ENCODE measurements around the gene HAPLN1.

- no peak for TF ChIP-seq CTBP1 (IDR thresholded peaks at IDR 0.05; ENCODE audit: borderline replicate concordance)
- TF ChIP-seq SUZ12 (IDR thresholded peaks at IDR 0.05) = no peak
- no peak for TF ChIP-seq SP1 (IDR thresholded peaks at IDR 0.05)
- no peak for TF ChIP-seq HDGF (IDR thresholded peaks at IDR 0.05; ENCODE audit: borderline replicate concordance)
- no peak for TF ChIP-seq FOXK2 (IDR thresholded peaks at IDR 0.05)
- no peak for TF ChIP-seq NFRKB (IDR thresholded peaks at IDR 0.05)
- no peak for TF ChIP-seq LEF1 (IDR thresholded peaks at IDR 0.05; ENCODE audit: borderline replicate concordance)
- TF ChIP-seq L3MBTL2 (conservative IDR thresholded peaks at IDR 0.05) = no peak
- no peak for TF ChIP-seq ARNT (IDR thresholded peaks at IDR 0.05)
- TF ChIP-seq PKNOX1 (IDR thresholded peaks at IDR 0.05) = no peak
- no peak for TF ChIP-seq FOXA1 (IDR thresholded peaks at IDR 0.05)
- TF ChIP-seq TARDBP (IDR thresholded peaks at IDR 0.05) = no peak
- TF ChIP-seq BHLHE40 (IDR thresholded peaks at IDR 0.05; ENCODE audit: borderline replicate concordance) = no peak
Measured at GRCh38 chr5:83740741-83741140, 20.1 kb upstream of the HAPLN1 start.
